HG02852 (cell line): Measurements from ENCODE around the gene ATG7.
"Not testable (repeated sequence)": the region's sequence is repeated elsewhere in the genome, so short reads cannot be mapped to it uniquely, and the experiment has no call there.

Experiments
- ATAC-seq: cut with Tn5 transposase; IDR thresholded peaks from one replicate; pipeline ENCODE4 v1.9.1; 2021; ENCODE audit warnings: mild to moderate bottlenecking, moderate library complexity; ENCODE audit not compliant: unreplicated experiment

The ATG7 gene

GRCh38 chr3:11452885-11453847 lies 181.0 kb downstream of the ATG7 start:
- ATAC-seq: no peak

GRCh38 chr3:11455956-11456355 lies 183.8 kb downstream of the ATG7 start:
- ATAC-seq: no peak

- ATAC-seq: no peak
Observed at GRCh38 chr3:11457135-11457534, 184.9 kb downstream of the ATG7 start.

DNA sequence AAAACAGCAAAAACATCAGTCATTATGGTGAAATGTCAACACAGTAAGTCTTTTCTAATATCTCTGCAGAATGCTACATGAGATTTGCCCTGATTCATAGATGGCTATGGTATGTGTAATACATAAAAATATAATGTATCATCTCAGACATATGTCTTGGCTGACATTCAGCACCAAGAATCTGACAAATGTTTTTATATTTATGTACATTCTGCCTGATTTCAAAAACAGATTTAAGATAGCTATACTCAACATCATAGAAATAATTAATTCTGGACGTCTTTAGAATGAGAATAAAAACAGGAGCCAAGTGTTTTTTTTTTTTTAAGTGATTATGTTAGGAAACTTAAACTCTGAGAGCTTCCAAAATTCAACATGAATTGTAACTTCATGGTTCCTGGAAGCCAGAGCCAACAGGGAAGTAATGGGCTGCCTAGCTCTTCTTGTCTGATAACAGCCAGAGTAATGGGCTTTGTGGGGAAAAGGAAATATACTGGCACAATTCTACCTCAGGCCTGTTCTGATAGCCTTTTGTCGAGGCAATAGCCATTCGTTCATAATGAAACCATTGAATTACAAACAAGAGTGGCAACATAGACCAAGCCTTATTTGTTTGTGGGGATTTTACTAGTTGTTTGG lies 187.1 kb downstream of the ATG7 start:
- ATAC-seq: no peak

- ATAC-seq: no peak
Observed at GRCh38 chr3:11461226-11461625, 189.0 kb downstream of the ATG7 start.

- not testable (repeated sequence) for ATAC-seq
Observed at GRCh38 chr3:11462673-11463072, 190.5 kb downstream of the ATG7 start.

DNA sequence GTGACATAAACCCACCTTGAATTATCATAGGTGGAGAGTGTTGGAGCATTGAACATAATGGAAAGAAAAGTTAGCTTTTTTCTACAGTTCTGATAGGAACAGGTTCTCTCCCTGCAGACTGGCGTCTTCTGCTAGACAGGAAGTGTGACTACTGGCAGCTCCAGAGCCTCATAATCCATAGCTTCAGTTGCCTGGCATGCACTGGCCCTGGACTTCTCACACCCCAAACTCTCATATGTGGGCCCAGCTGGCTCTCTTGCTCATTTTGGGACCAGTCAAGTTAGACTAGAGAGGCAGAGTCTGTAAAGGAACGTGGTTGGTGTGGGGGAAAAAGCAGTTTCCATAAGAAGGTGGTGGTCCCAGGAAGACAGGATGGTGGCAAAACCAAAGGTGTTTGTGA lies 191.4 kb downstream of the ATG7 start:
- ATAC-seq: no peak

- no peak for ATAC-seq
Observed at GRCh38 chr3:11464356-11464755, 192.2 kb downstream of the ATG7 start.

DNA sequence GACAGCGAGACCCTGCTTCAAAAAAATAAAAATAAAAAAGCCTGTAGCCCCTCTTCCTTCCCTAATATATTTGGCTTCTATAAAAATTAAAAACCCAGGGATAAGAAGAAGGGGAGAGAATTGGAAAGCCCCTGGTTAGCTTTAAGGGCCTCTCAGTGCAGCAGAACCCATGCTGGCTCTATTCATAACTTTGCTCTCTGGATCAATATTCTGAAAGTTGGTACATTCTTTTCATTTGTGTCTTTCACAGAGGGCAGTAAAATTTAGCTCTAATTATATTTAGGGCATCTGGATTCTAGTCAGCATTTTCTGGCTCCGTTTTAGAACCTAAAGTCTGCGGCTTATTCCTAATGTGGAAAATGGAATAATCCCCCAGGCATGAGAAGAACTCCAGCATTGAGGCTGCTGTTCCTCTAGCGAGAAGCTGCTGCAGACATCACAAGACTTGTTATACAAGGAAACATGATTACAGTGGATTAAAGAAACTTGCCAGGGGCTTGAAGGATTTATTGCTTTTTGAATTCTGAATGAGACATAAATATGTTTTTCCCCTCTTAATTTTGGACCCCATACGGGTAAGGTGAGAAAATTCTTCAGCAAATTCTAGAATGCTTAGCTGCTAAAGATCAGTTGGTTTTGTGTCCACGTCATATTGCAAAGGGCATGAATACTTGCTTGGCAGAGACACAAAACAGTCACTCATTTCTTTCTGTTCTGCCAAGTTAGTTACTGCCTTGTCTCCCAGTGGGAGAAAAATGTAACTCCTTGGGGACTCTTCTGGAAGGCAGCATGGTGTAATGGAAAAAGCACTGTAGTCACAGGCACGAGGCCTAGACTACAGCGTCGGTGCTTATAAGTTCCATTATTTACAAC lies 193.8 kb downstream of the ATG7 start:
- no peak for ATAC-seq

- no peak for ATAC-seq
Observed at GRCh38 chr3:11467875-11468274, 195.7 kb downstream of the ATG7 start.

DNA sequence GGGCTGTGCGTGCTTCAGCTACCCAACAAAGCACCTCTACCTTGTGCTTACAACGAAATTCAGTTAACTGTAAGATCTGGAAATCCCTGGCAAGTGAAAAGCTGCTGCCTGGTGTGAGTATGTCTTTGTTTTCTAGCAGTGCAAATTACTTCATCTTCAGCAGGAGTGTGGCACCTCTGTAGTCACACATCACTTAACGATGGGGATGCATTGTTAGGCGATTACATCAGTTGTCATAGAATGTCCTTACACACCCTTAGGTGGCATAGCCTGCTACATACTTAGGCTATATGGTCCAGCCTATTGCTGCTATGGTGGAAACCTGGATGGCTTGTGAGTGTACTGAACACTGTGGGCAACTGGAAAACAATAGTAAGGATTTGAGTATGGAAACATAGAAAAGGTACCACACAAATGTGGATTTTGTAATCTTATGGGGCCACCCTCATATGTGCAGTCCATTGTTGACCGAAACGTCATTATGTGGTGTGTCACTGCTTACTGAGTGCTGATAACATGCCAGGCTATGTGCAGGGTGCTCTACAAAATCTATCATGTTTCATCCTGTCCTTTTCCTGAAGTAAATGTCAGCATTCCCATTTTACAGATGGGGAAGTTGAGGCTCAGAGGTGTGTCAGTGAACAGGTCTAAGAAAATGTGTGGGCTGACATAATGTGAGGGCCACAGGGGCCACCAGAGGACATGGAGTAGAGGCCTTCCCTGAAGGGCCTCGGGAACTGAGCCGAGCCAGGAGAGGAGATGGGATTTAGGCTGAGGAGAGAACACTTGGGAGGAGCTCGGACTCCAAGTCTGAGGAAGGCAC lies 198.0 kb downstream of the ATG7 start:
- no peak for ATAC-seq

GRCh38 chr3:11475324-11475723 lies 203.1 kb downstream of the ATG7 start:
- no peak for ATAC-seq

DNA sequence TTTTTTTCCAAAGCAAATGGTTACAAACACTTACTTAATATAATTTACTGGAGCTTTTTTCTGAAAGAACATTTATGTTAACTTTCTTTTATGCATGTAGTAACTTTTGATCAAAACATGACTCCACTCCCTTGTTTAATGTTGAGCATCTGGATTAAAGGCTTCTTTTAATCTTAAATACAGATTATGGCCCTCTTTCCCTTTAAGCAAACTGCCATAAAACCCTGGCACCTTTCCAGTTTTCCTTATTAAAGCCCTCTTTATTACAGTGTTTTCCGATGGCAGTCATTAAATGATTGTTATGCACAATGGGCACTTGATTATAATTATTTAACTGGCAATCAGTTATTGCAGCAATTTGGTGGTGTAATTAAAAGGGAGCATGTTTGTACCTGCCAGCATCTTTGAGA lies 204.5 kb downstream of the ATG7 start:
- no peak for ATAC-seq

GRCh38 chr3:11477407-11477911 lies 205.3 kb downstream of the ATG7 start:
- no peak for ATAC-seq

- ATAC-seq: no peak
Observed at GRCh38 chr3:11478167-11478566, 206.0 kb downstream of the ATG7 start.

- ATAC-seq: no peak
Observed at GRCh38 chr3:11479221-11479620, 207.0 kb downstream of the ATG7 start.

DNA sequence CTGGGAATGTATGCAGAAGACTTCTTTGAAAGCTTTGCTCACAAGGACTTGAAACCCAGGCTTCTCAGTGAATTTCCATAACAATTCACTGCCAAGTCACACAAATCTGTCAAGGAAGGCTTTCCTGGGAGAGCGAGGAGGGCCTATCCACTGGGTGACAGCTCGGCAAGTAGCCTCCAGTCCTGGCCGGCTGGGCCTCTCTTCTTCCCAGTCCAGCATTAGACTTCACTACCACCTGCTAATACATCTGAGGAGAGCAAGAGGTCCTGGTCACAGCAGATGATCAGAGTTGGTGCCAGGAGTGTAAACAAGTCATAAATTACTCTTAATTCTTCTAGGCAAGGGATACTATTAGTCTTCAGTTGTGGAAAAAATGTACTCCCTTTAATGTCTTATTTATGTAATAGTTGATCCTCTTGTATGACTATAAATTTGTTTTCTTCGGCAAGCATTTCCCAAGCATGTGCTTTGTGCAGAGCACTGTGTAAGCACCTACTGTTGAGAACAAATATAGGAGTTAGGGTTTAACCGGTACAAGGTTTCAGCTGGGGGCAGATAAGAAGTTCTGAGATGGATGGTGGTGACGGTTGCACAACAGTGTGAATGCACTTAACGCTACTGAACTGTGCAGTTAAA lies 208.6 kb downstream of the ATG7 start:
- no peak for ATAC-seq

DNA sequence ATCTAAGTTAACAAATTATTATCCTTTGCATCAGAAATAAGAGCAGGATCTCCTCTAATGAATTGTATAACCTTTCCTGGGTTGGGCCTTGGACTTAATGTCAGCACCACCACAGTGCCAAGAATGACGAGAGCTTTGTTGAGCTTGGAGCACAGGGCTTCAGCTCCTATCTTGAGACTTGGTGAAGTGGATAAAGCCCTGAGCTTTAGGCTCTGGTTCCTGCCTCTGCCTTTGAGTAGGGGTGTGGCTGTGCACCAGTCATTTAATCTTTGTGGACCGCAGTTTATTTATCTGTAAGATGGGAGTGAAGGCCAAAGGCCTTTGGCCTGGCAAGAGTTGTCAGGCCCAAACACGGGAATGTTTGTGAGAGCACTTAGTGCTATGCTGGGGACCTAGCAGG lies 209.4 kb downstream of the ATG7 start:
- no peak for ATAC-seq

- no peak for ATAC-seq
Observed at GRCh38 chr3:11482021-11482420, 209.8 kb downstream of the ATG7 start.

GRCh38 chr3:11488356-11488755 lies 216.2 kb downstream of the ATG7 start:
- ATAC-seq: not testable (repeated sequence)
